Measurements from ENCODE around the gene CTIF.

The CTIF gene

DNA sequence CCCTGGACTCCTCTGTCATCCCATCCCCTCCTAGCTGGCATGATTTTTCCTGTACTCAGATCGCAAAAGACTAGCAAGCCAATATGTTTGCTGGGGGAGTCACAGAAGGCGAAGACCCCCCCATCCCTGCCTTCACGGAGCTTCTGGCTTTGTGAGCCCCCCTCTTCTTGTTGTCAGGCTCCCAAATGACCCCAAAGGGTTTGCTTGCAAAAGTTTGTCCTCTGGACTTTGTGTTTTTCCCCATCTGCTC is 242.0 kb downstream of the CTIF start:
- no peak for DNase-seq

DNA sequence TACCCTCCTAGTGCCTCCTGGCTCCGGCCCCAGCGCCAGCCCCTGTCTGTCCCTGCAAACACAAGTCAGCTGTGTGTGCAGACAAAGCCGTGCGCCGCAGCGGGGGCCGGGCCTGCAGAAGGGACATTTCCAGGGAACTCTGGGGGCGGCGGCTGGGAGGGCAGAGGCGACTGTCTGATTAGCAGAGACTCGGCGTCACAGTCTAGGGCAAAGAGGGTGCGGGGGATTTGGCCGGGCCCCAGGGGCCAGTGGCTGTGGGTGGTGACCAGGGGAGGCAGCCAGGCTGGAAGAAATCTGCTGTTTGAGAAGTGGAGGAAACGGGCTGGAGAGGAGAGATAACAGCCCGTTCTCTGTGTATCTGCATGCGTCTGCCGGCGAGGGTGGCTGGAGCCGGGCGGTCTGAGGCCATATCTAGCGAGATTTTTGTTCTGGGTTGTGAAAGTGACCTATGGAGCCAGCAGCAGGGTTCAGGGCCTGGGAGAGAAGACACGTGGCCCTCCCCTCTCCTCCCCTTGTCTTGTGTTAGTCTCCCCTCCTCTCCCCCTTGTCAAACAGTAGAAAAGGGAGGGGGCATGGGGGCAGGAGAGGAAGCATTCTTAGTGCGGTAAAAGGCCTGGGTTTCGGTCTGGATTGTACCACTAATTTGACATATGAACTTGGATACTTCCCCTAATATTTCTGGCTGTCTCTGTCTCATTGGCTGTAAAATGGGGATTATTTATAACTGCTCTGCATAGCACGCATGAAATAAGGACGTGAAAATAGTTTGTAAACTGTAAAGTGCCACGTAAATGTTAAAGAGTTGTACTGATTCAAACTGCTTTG is 242.5 kb downstream of the CTIF start:
- no peak for DNase-seq

GRCh38 chr18:48781988-48782363 is 243.1 kb downstream of the CTIF start:
- DNase-seq: no peak

DNA sequence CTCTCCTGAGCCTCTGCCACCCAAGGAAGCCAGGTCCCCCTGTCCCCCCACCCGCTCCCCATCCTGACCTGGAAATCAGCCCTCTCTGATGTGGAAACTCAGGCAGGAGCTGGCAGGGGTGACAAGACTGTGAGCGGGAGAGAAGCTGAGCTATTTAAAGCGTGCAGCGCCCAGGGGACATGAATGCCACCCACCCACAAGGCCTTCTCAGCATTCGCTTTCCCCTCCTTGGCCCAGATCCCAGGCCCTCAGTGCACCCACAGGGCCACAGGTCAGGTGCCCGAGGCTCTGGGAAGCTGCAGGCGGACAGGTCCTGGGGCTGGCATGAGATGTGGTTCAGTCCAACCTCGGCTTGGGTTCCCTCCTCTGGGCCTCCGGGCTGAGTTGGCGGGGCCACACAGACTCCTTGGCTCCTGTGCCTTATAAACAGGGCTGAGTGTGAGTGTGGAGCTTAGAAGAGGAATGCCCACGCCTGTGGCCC is 243.6 kb downstream of the CTIF start:
- peak; percentile 27 for DNase-seq

- DNase-seq: no peak
Observed at GRCh38 chr18:48783616-48784520, 245.0 kb downstream of the CTIF start.

GRCh38 chr18:48784656-48785055 is 245.8 kb downstream of the CTIF start:
- no peak for DNase-seq

DNA sequence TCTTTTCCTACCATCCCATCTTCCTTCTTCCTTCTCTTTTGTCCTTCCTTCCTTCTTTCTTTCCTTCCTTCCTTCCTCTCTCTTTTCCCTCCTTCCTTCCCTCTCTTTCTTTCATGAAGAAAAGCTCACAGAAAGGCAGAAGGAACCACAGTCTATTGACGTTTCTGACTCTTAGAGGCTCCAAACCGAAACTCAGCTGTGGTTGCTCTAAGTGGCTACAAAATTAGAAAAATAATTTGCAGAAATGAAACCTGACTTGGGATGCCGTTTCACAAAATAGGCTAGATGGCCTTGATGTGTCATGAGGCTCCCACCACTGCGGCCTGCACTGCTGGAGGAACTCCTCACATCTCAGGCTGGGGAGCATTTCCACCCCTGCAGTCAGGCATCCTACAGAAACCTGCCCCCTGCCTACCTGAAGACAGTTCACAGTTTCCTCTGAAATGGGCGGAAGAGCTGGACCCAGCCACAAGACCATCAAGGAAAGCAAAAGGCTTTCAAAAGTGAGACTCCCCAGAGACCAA is 246.3 kb downstream of the CTIF start:
- DNase-seq: no peak

- no peak for DNase-seq
Observed at GRCh38 chr18:48785736-48786454, 247.1 kb downstream of the CTIF start.

DNA sequence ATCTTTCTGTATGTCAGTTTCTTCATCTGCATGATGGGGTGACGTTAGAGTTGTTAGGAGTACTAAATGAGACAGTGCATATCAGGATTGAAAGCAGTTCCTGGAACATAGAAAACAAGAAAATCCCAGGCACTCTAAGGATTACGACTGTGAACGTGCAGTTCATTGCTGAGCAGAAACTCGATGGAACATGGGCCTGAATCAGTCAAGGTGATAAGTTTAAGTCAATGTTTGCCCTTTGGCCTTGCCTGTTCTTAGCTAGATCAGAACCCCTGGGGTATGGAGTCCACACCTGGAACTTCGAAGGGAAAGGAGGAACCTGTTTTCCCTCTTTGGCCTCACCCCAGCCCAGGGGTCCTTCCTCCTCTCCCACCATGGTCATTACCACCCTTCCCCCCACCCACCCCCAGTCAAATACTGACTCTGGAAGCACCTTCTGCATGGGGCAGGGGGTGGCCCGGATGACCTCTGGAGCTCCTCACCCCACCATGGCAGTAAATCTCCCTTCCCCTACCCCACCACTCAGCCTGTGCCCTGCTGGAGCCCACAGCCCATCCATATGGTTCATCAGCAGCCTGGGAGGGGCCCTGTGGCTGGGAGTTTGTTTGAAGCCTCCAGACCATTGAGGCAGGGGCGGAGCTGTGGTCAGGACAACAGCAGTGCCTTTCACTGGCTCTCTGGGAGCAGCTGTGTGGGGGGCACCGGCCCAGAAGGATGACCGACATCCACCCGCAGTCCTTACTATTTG is 247.8 kb downstream of the CTIF start:
- DNase-seq: no peak

DNA sequence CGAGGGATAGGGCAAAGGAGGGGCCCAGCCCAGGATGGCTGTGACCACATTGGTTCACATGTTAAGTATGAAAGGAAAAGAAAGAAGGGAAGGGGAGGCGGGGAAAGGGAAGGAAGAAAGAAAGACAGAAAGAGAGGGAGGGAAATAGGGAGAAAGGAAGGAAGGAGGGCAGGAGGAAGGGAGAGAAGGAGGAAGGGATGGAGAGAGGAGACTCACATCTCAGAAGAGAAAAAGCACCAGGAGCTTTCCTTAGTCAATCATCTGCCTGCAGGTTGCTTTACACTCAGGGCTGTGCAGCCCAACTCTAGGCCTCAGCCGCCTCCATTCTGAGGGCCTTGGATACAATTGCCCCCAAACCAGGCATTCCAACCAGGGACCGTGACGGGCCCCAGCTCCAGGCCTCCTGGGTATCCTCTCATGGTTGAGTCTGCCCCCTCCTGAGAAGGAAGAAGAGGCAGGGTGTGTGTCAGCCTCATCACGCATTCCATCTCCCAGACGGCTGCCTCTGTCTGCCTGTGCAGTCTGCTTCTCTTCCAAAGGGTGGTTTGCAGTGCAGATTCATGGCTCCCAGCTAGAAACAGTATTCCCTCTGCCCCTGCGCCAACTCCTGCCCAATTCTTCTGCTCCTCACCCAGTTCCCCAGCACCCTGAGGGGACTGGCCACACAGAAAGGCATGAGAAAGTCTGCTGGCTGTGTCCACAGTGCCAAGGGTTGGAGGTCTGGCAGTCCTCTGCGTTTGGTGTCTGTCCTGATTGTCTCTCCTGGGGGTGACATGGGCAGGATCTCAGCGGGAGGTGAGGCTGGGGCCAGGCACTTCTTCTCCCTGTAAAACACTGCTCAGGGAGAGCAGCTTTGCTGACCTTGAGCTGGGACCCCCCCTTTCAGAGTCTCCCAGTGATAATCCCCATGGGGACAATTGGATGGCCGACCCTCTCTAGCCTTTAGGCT is 248.6 kb downstream of the CTIF start:
- peak; percentile 16 for DNase-seq

DNA sequence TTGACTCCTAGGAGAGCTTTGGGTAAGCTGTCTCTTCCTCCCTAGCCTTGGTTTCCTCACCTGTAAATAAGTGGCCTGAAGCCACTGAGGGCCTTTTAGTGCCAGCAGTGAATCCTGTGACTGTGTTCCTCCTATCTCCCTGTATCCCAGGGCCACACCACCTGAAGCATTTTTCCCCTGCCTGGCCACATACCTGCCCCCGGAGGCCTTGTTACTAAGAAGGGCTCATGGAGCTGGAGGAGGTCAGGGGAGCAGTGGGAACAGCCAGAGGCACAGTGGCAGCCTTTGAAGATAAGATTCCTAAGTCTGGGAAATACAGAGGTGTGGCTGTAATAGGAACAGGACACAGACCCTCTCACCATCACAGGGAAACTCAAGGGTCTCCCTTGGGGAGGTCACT is 249.5 kb downstream of the CTIF start:
- DNase-seq: no peak

GRCh38 chr18:48789259-48789812 is 250.5 kb downstream of the CTIF start:
- DNase-seq: no peak

- DNase-seq: no peak
Observed at GRCh38 chr18:48790226-48790863, 251.5 kb downstream of the CTIF start.

GRCh38 chr18:48790869-48791635 is 252.2 kb downstream of the CTIF start:
- no peak for DNase-seq

- no peak for DNase-seq
Observed at GRCh38 chr18:48791636-48792105, 252.8 kb downstream of the CTIF start.

DNA sequence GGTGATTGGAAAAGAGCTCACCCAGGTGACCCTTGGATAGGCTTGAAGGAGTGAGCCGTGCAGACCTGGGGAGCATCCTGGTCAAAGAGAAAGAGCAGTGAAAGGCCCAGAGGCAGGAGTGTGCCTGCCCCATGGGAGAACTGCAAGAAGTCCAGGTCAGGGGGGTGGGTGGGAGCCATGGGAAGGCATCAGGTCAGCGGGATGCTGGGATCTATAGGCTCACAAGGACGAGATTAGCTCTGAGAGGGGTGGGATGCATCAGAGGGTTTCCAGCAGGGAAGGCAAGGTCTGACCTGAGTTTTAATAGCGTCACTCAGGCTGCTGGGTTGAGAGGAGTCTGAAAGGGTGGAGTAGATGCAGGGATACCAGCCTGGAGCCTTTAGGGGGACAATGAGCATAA is 253.3 kb downstream of the CTIF start:
- DNase-seq: no peak

DNA sequence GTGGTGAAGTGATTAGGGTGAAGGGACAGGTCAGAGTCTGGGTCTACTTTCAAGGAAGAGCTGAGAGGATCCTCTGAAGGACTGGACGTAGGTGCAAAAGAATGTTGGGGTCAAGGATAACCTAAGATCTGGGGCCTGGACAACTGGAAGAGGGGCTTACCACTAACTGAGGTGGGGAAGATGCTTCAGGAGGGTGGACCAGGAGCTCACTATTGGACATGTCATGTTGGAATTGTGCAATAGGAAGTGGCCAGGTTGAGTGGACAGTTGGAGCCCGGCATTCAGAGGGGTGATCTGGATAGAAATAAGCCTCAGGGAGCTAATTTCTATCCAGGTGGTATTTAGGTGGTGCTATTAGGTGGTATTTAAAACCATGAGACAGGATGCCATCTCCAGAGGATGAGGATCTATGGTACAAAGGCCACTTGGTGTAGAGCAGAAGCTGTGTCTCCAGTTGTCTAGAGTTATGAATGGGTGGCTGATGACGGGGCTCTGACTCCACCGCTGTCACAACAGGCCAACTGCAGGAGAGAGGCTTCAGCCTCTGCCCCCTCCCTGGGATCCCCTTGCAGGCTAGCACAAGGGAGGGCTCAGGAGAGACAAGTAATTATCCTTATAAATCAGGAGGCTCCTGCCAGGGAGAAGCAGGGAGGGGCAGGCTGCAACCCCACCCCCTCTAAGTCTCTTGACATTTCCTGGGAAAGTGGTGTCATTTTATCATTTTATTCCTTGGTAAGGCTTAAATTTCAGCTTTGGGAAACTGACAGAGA is 254.0 kb downstream of the CTIF start:
- no peak for DNase-seq

DNA sequence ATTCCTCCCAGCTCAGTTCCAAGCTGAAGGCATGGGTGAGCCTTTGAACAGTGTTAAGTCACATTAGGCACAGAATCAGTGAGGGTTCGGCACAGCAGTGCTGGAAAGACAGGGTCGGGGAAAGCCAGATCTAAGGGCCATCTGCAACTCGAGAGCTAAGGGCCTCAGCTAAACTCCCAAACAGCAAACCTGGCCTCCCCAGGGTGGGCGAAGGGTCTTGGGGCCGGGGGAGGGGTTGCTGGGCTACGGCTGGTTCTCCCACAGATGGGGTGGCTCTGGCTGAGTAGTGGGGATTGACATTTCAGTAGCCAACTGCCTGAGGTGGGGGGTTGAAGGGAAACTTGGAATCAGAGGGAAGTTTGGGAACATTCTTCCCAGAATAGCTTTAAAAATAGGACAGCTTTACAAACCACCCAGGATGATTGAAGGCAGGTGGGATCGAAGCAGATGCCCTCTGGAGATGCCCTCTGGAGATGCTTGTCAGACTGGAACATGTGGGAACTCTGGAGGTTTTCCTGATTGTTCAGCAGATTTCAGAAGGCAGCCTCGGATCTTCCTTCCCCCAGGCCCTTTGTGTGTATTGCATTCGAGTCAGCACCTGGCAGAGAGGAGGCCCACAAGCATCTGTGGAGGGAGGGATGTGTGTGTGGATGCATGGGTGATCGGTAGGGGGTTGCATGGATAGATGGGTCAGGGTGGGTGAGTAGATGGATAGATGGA is 255.6 kb downstream of the CTIF start:
- no peak for DNase-seq

Data from EL (cell line).